HG03159 (cell line): ENCODE data around the gene PTPRB.

Experiments
- ATAC-seq: cut with Tn5 transposase; IDR thresholded peaks from one replicate; pipeline ENCODE4 v1.9.1; 2021; ENCODE audit warnings: mild to moderate bottlenecking, moderate library complexity; ENCODE audit not compliant: unreplicated experiment

PTPRB gene

DNA sequence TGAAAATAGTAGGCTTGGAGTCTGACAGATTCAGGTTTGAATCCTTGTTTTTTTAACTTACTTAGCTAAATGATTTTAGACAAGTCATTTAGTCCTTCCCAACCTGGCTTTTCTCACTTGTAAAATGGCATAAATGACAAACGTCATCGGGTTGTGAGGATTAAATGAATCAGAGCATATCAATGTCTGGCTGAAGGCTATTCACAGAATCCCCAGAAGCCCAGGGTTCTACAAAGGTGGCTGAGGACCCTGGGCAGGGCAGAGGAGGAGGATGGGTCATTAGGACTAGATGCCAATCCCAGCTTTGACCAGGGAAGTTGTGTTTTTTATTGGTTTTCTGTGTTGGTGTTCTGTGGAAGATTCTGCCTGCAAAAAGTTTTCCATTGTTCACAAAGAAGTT, 7.6 kb upstream of the PTPRB start:
- ATAC-seq = no peak

DNA sequence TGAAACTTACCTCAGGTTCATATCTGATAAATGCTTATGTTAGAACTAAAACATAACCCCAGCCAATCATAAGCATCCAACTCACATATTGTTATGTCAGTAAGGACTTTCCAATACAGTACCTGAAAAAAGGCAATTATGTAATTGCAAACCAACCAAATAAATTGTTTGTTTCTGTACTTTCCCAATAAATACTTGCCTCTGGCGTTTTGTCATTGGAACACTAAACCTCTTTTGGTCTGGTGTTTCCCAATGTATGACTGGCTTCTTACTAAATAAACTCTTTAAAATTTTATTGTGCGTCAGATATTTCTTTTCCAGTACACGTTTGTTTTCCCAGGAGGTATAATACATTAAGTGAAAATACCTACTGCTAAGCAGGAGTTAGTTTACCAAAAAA, 6.7 kb upstream of the PTPRB start:
- ATAC-seq = no peak

DNA sequence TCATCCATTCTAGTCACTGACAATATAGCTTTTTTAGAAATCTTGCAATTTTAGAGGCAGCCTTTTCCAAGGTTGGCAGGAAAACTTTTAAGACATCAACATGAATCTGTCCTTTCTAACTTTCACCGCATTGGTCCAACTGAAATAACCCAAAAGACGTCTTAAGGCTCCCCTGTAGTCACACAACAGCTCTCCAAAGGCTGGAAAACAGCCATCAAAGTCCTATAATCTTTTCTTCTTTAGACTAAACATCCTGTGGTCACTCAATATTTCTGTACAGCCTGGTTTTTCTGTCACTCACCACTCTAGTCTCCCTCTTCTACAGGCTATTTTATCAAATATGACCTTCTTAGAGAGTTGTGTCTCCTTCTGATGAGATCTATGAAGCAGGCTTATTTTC, 4.5 kb upstream of the PTPRB start:
- ATAC-seq = no peak

DNA sequence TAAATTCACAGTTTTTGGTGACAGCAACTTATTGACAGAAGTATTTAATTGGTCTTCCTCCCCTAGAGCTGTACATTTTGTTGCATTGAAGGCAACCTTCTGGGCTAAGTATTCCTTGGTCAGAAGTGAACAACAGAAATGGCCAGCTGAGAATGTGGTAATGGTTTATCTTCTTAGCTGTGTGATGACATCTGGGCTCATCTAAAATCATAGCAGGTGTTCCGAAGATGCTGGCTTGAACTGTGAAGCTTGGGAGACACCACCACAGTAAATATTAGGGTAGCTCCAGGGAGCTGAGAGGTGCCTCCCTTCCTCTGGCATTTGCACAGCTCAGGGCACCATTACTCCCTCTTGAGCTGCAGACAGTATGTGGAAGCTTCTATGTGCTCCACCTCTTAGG, 3.7 kb upstream of the PTPRB start:
- no peak for ATAC-seq

DNA sequence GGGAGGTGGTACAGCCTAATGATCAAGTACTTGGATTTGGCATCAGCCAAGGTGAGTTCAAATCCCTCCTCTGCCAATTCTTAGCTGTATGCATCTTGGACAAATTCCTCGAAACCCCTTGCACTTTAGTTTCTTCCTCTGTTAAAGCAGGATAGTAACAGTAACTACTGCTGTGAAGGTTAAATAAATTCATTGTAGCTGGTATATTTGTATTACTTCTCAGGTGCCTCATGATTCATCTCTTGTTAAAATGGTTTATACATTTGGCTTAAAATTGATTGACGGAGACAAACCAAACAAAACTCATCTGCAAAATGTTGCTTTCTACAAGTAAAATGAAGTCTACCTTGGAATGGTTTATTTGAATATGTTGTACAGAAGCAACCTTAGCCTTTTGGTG, 2.3 kb upstream of the PTPRB start:
- ATAC-seq = no peak

DNA sequence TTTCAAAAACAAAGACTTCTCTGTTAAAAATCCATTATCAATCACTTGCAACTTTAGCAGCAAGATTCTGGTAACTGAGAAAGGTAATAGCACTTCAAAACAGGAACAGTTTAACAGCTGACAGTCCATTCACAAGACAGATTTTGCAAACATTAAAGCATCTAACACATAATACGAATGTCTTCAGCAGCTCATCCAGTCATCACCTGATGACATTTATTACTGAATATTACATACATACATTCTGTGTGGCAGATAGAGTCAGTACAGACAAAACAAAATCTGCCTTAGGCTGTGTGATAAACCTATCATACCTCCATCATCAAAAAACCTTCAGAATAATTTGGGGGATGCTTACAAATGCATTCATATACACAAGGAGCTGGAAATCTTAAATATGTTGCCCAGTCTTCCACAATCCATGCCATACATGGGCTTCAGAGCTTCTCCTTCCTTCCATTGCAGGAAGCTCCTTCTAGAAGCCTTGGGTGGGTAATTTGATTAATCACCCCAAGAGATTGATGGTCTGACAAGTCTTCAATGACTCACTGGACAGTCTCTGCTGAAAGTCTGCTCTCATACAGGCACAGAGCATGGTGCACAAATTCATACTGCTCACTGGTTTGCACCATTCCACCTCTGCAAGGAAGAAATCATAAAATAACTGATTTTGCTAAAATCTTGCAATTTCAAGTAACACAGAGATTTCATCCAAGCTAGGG, 1.6 kb upstream of the PTPRB start:
- ATAC-seq = no peak

DNA sequence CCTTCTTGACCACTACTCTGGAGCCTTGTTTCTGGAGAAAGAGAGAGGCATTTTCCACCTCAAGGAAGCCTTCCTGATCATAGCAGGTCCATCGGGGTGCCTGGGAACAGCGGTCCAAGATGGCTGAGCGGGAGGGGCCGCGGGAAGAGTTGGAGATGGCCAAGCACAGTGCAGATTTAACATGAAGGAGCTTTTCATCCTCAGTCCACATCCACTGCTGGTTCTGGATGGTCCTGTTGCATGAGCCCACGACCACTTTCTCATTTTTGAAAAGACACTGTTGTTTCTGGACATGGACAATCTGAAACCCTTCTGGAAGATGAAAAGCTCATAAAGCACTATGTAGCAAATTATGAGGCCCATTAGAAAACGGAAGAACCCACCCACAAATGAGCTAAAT, 1.5 kb downstream of the PTPRB start:
- ATAC-seq = no peak

DNA sequence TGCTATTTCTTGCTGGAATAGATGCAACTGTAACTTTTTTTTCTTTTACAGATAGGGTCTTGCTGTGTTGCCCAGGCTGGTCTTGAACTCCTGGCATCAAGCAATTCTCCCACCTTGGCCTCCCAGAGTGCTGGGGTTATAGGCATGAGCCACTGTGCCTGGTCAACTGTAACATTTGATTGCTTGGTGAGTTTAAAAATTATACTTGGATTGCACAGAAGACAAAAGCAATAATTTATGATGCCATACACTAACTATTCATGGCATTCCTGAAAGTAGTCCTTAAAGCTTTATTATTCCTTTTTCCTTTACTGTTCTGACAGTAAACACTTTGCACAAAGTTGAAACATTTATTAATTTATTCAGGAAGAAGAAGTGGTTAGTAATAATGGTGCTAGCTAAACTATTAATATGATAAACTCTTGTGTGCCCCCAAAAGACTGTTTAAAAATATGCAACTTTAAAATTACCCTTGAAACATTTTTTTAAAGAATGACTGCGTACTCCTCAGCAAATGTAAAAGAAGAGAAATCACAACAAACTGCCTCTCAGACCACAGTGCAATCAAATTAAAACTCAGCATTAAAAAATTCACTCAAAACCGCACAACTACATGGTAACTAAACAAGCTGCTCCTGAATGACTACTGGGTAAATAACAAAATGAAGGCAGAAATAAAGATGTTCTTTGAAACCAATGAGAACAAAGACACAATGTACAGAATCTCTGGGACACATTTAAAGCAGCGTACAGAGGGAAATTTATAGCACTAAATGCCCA, 8.3 kb downstream of the PTPRB start:
- ATAC-seq = no peak

DNA sequence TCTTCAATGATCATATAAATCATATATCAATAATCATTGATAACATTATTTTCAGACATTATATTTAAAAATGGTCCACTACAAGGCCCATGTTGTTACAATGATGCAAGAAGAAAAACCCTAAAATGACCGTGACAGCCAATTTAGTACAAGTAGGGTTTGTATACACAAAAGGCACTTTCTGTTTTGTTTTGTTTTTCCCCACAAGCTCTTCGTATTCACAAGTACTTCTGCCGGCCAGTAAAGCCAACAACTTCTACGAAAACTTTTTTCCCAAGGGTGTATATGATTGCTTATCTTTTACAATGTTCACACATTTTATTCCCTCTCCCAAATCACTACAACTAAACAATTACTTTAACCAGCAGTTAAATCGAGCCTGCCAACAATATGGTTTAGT, 9.6 kb downstream of the PTPRB start:
- no peak for ATAC-seq

DNA sequence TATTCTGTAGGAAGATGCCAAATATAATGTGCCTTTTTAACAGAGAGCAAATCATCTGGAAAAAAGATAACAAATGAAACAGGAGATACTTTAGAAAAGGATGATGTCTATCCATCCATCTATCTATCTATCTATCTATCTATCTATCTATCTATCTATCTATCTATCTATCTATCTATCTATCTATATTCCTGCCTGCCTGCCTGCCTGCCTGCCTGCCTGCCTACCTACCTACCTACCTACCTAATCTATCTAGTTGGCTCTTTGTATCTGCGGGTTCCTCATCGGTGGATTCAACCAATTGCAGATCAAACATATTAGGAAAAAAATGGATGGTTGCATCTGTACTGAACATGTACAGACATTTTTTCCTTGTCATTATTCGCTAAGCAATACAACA, 11.0 kb downstream of the PTPRB start:
- ATAC-seq = no peak

DNA sequence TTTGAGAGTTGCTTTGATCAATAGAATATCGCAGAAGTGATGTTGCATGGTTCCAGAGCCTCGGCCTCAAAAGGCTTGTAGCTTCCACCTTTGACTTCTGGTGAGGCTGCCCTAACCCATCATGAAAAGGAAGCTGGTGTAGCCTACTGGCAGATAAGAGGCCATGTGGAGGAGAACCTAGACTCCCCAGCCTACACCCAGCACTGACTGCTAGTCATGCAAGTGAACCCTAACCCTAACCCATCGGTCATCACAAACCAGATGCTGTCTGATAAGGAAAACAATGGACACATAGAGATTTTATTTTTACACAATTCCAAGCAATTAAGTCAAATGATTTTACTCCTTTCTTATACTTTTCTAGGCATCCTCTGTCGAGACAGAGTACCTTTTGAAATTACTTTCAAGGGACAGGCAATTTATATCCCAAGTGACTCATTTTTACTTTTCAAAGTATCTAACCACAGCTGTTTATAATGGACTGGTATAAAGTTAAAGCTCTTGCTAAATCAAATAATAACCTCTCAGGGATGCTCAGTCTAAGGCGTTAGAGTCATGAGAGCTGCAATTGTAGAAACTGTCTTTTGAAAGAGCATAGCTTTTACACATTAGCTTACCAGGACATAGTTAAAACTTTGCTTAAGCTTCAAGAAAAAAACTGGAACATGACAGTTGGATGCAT, 17.6 kb downstream of the PTPRB start:
- no peak for ATAC-seq

DNA sequence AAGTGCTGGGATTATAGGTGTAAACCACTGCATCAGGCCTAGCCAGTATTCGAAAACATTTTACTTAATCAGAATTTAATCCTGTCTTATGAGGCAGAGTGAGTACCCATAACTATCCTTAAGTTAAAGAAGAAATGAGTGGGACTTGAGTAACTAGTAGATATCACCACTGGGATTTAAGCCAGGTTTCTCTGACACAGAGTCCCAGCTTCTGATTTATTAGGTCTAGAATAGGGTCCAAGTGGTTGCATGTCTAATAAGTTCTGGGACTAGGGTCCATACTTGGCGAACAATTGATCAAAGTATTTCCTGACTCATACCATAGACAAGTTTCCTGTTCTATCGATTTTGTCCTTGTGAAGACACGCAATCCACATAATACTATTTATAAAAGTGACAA, 18.9 kb downstream of the PTPRB start:
- no peak for ATAC-seq

DNA sequence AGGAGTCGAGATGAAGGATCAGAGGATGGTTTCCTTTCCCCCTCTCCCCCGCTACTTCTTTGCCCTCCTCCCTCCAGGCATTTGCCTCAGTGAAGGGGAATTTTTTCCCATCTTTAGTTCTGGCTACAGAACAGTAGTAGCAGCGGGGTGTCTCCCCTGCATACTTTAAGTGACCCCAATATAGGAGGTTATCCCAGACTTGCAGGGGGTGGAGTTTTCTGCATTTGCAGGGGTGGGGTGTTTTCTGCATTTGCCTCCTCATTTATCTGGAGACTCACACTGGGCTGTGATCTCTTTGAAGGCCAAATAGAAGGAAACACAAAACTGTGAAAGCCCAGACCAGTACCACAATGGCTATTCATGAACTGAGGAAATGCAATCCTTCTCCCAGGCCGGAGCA, 19.8 kb downstream of the PTPRB start:
- ATAC-seq = no peak

DNA sequence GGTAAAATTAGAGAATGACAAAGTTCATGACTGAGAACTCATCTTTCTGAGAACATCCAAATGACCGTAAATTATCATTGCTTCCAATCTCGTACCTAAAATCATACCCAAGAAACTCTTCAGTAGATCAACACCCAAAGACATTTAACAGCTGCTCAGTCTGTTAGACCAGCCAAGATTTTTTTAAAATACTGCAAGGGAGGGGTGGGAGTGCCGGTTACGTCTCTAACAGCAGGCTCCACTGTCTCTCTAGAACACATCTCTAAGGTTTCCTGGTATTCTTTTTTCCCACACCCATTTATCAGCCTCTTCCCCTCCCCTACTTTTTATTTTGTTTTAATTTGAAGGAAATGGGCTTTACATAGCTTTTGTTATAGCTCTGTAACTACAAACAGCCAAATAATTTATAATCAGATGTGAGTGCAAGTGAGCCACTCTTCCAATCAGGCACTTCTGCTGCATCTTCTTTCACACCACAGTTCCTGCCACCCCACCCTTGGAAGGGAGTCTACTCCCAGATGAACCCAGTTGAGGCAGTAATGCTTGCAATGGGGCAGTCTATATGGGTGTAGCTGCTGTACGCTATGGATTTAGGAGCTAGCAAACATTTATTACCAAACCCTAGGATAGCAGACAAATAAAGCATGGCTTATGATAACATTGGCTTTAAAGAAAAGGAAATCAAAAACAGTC, 21.9 kb downstream of the PTPRB start:
- no peak for ATAC-seq

DNA sequence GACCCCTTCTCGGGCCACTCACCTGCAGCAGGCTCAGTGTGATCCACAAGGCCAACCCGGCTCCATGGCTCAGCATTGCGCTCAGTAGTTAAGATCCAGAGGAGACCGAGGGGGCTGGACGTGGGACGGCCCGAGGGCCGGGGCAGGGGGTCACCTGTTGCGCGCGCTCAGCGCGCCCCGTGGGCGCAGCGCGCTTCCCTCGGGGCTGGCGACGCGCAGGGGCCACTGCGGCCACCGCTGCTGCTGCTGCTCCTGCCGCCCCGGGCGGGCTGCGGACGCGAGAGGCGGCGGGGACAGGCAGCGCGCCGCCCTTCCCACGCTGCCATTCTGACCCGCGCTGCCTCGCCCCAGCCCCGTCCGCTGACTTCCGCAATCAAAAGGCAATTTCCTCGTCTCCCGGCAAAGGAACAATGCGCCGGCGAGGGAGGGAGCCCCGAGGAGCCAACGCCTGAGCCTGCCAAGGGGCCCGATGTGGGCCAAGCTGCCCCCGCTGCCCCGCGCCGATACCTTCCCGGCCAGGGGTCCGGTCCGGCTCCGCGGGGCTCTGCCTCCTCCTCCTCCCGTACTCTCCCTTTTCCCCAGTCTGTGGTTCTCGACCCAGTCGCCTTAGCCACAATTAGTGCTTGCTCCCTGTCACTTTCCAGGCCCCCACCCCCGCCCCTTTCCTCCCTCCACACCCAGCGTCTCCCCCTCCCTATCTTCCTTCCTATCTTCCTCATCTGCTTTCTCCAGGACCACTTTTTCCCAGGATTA, 27.3 kb downstream of the PTPRB start:
- peak; percentile 67 for ATAC-seq

DNA sequence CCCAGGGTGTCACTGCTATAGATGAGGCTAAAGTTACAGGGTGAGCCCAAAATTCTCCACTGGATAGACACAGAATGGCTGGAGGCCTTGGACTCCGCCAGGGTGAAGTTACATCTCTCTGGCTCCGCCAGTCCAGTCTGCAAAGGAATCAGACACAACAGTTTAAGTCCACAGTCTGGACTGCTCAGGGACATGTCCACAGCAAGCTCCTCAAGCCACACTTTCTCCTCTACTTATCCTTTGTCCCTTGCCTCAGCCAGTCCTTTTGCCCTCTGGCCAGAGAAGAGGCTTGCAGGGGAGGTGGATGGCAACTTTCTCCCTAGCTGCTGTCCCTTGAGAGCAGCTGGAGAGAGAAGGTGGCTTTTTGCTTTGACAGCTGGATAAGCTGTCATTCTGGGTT, 28.0 kb downstream of the PTPRB start:
- no peak for ATAC-seq

DNA sequence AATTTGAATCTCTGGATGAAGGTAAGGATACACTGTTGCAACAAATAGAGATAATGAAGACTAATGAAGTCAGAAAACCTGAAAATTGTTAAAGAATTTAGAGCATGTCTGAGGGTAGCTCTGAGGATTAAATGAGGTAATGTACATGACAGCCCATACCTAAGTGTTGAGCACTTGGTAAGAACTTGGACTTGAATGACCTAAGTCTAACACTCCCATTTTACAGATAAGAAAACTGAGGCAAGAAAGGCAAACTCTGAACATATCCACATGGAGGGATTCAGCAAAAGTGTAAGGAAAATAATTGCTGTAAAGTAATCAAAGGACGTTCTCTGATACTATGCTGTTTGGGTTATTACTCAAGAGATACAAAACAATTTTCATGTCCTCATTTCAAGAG, 29.0 kb downstream of the PTPRB start:
- no peak for ATAC-seq

DNA sequence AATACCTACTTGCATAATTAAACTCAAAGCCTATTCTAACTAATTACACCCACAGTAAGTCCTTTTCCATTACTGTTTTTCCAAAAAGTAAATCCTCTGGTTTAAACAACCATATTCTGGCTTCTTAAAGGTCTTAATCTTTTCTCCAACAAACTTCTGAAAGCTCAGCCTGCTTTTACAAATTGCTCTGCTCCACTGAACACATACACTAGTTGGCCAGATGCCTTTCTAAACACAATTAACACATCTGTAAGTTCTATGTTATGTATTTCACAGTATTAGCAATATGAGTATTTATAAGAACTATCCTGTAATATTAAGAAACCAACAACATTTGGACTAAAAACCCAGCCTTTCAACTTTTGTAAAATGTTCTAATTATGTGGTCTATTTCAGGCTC, 30.1 kb downstream of the PTPRB start:
- no peak for ATAC-seq

DNA sequence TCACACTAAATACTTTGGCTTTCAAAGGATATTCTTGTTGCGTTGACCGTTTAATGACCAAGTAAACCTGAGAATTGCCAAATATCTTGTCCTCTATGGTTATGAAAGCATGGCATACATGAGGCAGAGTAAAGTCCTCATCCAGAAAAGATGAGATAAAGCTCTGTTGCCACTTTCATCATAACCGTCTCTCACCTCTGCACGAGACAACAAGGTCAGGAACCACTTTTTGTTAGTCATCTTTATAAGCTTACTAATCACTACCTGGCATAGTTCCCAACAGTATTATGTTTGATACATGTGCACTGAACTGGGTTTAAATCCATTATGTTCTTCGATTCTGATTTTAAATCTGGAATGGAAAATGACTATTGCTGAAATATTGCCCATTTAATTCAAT, 31.3 kb downstream of the PTPRB start:
- no peak for ATAC-seq

DNA sequence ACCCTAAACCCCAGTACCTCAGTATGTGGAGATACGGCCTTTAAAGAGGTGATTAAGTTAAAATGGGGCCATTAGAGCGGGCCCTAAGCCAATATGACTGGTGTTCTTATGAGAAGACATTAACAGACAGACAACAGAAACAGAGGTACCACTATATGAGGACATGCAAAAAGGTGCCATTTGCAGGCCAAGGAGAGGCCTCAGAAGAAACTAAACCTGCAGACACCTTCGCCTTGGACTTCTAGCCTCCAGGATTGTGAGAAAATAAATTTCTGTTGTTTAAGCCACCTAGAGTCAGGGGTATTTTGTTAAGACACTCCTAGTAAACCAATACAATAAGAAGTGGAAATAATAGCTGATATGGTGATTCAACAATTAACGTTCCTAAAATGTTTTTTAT, 32.6 kb downstream of the PTPRB start:
- no peak for ATAC-seq

DNA sequence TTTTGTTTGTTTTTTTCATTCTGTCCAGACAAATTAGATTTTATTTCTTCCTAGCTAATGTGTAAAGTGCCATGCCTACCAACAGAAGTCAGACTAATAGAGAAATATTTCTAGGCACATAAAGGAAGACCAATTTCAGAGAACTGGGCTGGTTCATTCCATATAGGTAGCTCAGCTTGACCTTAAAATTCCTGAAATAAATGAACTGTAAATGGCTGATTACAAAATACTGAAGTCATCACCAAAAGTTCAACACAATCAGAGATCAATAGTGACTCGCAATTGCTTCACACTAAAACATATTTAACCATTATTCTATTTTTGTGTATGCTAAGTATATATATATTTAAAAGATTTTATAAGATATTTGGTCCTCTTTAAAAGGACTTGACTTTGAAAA, 34.2 kb downstream of the PTPRB start:
- ATAC-seq = no peak
